ENCODE results near the gene PPP2R3C.

GRCh38 chr14:35047976-35048513 lies 73.7 kb downstream of the PPP2R3C start:
- TF ChIP-seq CTCF (IDR thresholded peaks at IDR 0.05; ENCODE audit: low read depth, low read length, poor library complexity, severe bottlenecking) = no peak
- TF ChIP-seq EZH2phosphoT487 (IDR thresholded peaks at IDR 0.05; ENCODE audit: borderline replicate concordance, low read length) = no peak

Measured in DOHH2 (cell line).